Body of pancreas (tissue), 4 donors: ENCODE data around the gene RECK. TPM values are rescaled to one million over a fixed set of nuclear protein-coding genes. Genes with fewer than 3 reads are reported as not detected.
"Not testable (repeated sequence)": the region's sequence is repeated elsewhere in the genome, so short reads cannot be mapped to it uniquely, and the experiment has no call there.

ENCODE experiments used
- ATAC-seq: fragments of 150-250 bp; one replicate; pipeline ENCODE4 v1.9.1; 2016
- DNase-seq, 4 donors: peaks; one replicate each; pipeline ENCODE4 v3.0.0-alpha.2; 2019
- H3K27ac ChIP-seq, 4 donors: fragments of 200-600 bp; sonication (generic); 1 replicate in 3 of 4; 2 replicates in 1 of 4; pipeline versions ENCODE4 v1.5.1 to v1.6.1; 2016 to 2019; ENCODE audit warnings: mild to moderate bottlenecking in 1 of 4, mixed read lengths in 1 of 4, moderate library complexity in 1 of 4
- H3K27me3 ChIP-seq, 2 donors: fragments of 200-600 bp; sonication (generic); one replicate each; pipeline ENCODE4 v1.6.0; 2016; ENCODE audit warnings: mild to moderate bottlenecking in 1 of 2
- H3K36me3 ChIP-seq, 2 donors: fragments of 200-600 bp; sonication (generic); replicated peaks in 1 of 2; 2 replicates each; pipeline ENCODE4 v1.5.1; 2016; ENCODE audit warnings: low read depth in 2 of 2; ENCODE audit not compliant: insufficient read depth in 1 of 2
- H3K4me1 ChIP-seq: fragments of 200-600 bp; sonication (generic); one replicate; pipeline ENCODE4 v1.6.0; 2016
- H3K4me3 ChIP-seq, 2 donors: fragments of 200-600 bp; sonication (generic); 1 replicate in 1 of 2; 2 replicates in 1 of 2; pipeline ENCODE4 v1.5.1; 2016 to 2019
- H3K9me3 ChIP-seq, 3 donors: fragments of 200-600 bp; sonication (generic); 1 replicate in 2 of 3; 2 replicates in 1 of 3; pipeline ENCODE4 v1.5.1; 2016
- POLR2A ChIP-seq, 3 donors: fragments of 450-650 bp; IDR thresholded peaks; one replicate each; pipeline ENCODE4 v1.6.1; 2016; ENCODE audit warnings: antibody characterized with exemption in 3 of 3, mild to moderate bottlenecking in 2 of 3
- WGBS, 2 donors: methylation state at CpG; one replicate each; pipeline ENCODE4 v1.1.5; 2017; 5-methylcytosine and 5-hydroxymethylcytosine counted together
- intact Hi-C: fragments of 100-400 bp; cut with DNase I; formaldehyde crosslinking; loops from one replicate; pipeline ENCODE4 v1.15.1; 2023
- total RNA-seq, 2 donors: library from RNA; depleted of rRNA; stranded (reverse); fragments of >200 nt; gene quantifications; one replicate each; pipeline ENCODE4 v1.1.0, GENCODE V29; 2016
- TF ChIP-seq, protein P1 (sequence below), 7 experiments: fragments of 450-650 bp in 4 of 7; fragments of 200-600 bp in 3 of 7; sonication (generic) in 3 of 7; IDR thresholded peaks; one replicate each; pipeline ENCODE4 v1.5.1; 2016 to 2019; ENCODE audit warnings: antibody characterized with exemption in 7 of 7

The RECK gene
- total RNA-seq, 2 donors from 2014 or later, result 2.6 to 7.0 TPM

DNA sequence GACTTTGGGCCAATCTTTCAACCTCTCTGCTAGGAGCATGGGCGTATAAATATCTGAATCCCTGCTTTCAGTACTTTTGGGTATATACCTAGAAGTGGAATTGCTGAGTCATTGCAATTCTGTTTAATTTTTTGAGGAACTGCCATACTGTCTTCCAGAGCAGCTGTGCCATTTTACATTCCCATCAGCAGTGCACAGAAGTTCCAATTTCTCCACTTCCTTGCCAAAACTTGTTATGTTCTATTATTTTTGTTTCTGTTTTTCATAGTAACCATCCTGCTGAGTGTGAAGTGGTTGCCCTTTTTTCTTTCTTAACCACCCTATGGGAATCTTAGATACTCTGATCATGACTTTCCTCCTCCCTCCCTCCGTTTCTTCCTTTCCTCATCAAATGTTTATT, 121.4 kb downstream of the RECK start:
- TF ChIP-seq, protein P1, sequence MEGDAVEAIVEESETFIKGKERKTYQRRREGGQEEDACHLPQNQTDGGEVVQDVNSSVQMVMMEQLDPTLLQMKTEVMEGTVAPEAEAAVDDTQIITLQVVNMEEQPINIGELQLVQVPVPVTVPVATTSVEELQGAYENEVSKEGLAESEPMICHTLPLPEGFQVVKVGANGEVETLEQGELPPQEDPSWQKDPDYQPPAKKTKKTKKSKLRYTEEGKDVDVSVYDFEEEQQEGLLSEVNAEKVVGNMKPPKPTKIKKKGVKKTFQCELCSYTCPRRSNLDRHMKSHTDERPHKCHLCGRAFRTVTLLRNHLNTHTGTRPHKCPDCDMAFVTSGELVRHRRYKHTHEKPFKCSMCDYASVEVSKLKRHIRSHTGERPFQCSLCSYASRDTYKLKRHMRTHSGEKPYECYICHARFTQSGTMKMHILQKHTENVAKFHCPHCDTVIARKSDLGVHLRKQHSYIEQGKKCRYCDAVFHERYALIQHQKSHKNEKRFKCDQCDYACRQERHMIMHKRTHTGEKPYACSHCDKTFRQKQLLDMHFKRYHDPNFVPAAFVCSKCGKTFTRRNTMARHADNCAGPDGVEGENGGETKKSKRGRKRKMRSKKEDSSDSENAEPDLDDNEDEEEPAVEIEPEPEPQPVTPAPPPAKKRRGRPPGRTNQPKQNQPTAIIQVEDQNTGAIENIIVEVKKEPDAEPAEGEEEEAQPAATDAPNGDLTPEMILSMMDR (IDR thresholded peaks at IDR 0.05), result no peak
- TF ChIP-seq POLR2A (IDR thresholded peaks at IDR 0.05), result no peak
- Histone ChIP-seq H3K9me3 (no peaks in the 10 kb centered on the region), H3K4me1 (peaks cover 1% of the 10 kb centered on the region), H3K27me3 (no peaks in the 10 kb centered on the region), H3K36me3 (no peaks in the 10 kb centered on the region), H3K27ac (no peak overlapping the region), H3K4me3 (no peak overlapping the region)
- intact Hi-C loops, result no loop called here
- DNase-seq (no peak), ATAC-seq (peak; percentile 39)
- 80 to 86% methylated on average over 2 of the region's 2 CpGs for WGBS, 2 donors

DNA sequence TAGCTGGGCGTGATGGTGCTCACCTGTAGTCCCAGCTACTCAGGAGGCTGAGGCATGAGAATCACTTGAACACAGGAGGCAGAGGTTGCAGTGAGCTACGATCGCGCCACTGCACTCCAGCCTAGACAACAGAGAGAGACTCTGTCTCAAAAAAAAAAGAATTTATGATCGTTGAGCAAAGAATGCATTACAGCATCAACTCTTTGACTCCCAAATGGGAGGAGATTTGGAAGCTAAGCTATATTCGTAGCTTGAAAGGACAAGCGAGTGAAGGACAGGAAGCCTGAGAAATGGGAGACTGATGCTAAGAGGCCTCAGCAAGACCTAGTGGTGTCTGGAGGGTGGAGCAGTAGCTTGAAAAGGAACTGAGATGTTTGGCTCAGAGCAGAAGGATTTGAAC, 122.2 kb downstream of the RECK start:
- Histone ChIP-seq H3K9me3 (no peaks in the 10 kb centered on the region), H3K4me1 (peaks cover 5% of the 10 kb centered on the region), H3K27ac (no peak overlapping the region), H3K36me3 (no peaks in the 10 kb centered on the region), H3K4me3 (no peak overlapping the region), H3K27me3 (no peaks in the 10 kb centered on the region)
- DNase-seq (no peak), ATAC-seq (no peak)
- WGBS, 2 donors, result 85 to 87% methylated on average over 7 of the region's 7 CpGs
- intact Hi-C loops, result no loop called here
- TF ChIP-seq, protein P1 (IDR thresholded peaks at IDR 0.05), result no peak
- TF ChIP-seq POLR2A (IDR thresholded peaks at IDR 0.05), result no peak

DNA sequence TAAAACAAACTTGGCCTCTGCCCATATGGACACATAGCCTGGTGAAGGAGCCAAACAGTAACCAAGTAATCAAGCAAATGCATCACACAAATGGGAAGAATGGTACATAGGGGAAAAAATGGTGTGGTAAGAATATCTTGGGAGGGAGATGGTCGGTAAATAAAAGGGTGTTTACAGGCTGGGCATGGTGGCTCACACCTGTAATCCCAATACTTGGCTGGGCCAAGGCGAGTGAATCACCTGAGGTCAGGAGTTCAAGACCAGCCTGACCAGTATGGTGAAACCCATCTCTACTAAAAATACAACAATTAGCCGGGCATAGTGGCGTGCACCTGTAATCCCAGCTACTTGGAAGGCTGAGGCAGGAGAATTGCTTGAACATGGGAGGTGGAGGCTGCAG, 122.8 kb downstream of the RECK start:
- H3K27ac ChIP-seq, H3K27me3 ChIP-seq, H3K9me3 ChIP-seq, DNase-seq, H3K4me1 ChIP-seq, ATAC-seq, H3K36me3 ChIP-seq, intact Hi-C loops, H3K4me3 ChIP-seq: not testable (repeated sequence)
- WGBS, 2 donors, result 61 to 79% methylated on average over 4 of the region's 4 CpGs

DNA sequence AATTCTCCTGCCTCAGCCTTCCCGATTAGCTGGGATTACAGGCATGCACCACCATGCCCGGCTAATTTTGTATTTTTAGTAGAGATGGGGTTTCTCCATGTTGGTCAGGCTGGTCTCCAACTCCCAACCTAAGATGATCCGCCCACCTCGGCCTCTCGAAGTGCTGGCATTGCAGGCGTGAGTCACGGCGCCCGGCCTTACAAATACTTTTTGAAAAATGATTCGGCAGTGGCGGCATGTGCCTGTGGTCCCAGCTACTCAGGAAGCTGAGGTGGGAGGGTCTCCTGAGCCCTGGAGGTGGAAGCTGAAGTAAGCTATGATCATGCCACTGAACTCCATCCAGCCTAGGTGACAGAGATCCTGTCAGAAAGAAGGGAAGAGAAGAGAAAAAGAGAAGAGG, 123.4 kb downstream of the RECK start:
- H3K4me3 ChIP-seq, H3K4me1 ChIP-seq, H3K36me3 ChIP-seq, intact Hi-C loops, H3K9me3 ChIP-seq, DNase-seq, H3K27ac ChIP-seq, ATAC-seq, H3K27me3 ChIP-seq: not testable (repeated sequence)
- WGBS, 2 donors, result 68 to 82% methylated on average over 10 to 11 of the region's 11 CpGs

DNA sequence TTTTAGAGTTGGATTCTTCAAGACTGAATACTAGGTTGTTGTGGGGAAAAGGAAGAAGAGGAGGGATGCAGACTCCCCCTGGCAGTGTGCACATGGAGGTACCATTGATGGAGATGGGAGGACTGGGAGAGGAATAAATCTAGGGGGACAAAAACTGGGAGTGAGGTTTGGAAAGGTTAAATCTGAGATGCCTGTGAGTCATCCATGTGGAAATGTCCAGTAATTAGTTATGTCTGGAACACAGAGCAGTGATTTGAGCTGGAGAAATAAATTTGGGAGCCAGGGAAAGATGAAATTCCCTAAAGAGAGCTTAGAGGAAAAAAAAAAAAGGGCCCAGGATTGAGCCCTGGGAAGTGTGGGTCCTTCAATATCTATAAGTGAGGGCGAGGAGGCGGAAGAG, 124.5 kb downstream of the RECK start:
- WGBS, 2 donors, result 76 to 79% methylated on average over 2 of the region's 2 CpGs
- no peak for ATAC-seq
- Histone ChIP-seq H3K4me1 (peaks cover 6% of the 10 kb centered on the region), H3K9me3 (no peaks in the 10 kb centered on the region), H3K4me3 (no peak overlapping the region), H3K27me3 (no peaks in the 10 kb centered on the region), H3K27ac (no peak overlapping the region), H3K36me3 (no peaks in the 10 kb centered on the region)
- no peak for DNase-seq
- intact Hi-C loops, result no loop called here
- TF ChIP-seq POLR2A (IDR thresholded peaks at IDR 0.05), result no peak
- TF ChIP-seq, protein P1 (IDR thresholded peaks at IDR 0.05), result no peak

DNA sequence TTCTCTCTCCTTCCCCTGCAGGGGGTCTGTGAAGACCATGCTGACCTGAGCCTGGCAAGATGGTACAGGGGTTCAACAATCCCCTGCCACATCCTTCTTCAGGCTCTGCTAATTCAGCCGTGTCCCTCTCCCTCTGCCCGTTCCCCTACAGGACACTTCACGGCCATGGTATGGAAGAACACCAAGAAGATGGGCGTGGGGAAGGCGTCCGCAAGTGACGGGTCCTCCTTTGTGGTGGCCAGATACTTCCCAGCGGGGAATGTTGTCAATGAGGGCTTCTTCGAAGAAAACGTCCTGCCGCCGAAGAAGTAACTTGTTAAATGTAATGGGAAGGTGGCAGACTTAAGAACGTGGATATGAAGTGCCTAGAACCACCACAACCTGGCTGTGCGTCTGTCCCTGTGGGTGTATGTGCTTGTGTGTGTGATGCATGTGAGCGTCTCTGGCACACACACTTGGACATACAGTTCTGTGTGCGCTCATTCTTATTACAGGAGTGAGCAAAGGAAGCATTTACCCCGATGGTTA, 125.6 kb downstream of the RECK start:
- DNase-seq (no peak), ATAC-seq (no peak)
- no peaks in the 10 kb centered on the region for H3K36me3 ChIP-seq
- H3K27me3 ChIP-seq, result no peaks in the 10 kb centered on the region
- H3K4me1 ChIP-seq, result peaks cover 12% of the 10 kb centered on the region
- H3K27ac ChIP-seq, result no peak overlapping the region
- intact Hi-C loops, result no loop called here
- 76 to 77% methylated on average over 16 to 17 of the region's 17 CpGs for WGBS, 2 donors
- TF ChIP-seq POLR2A (IDR thresholded peaks at IDR 0.05), result no peak
- TF ChIP-seq, protein P1 (IDR thresholded peaks at IDR 0.05), result no peak
- H3K9me3 ChIP-seq, result no peaks in the 10 kb centered on the region
- H3K4me3 ChIP-seq, result no peak overlapping the region
